Mesenchymal stem cell (in vitro differentiated cells and primary cell): Measurements from ENCODE around the gene DPP6.

ENCODE experiments used
- DNase-seq: peaks from one replicate; pipeline ENCODE4 v3.0.0-alpha.2; 2013
- H2AFZ ChIP-seq: one replicate; pipeline ENCODE4 v1.6.1; 2013; ENCODE audit warnings: low read depth, mild to moderate bottlenecking, control low read depth, inconsistent platforms, low read length, moderate library complexity
- H2AK5ac ChIP-seq: 2 replicates; pipeline ENCODE4 v1.6.1; 2013; ENCODE audit warnings: low read length, moderate library complexity, mild to moderate bottlenecking, inconsistent platforms; ENCODE audit not compliant: severe bottlenecking
- H2BK120ac ChIP-seq: one replicate; pipeline ENCODE4 v1.6.1; 2013; ENCODE audit warnings: low read depth, mild to moderate bottlenecking, inconsistent platforms, low read length, moderate library complexity
- H2BK12ac ChIP-seq, 2 experiments: one replicate each; pipeline ENCODE4 v1.6.1; 2013; ENCODE audit warnings: inconsistent platforms in 2 of 2, low read length in 2 of 2, mild to moderate bottlenecking in 2 of 2, moderate library complexity in 2 of 2, control low read depth in 1 of 2
- H2BK15ac ChIP-seq: one replicate; pipeline ENCODE4 v1.6.1; 2013; ENCODE audit warnings: mild to moderate bottlenecking, low read depth, inconsistent platforms; ENCODE audit not compliant: poor library complexity, severe bottlenecking
- H2BK5ac ChIP-seq: 2 replicates; pipeline ENCODE4 v1.6.1; 2013; ENCODE audit warnings: low read depth, mild to moderate bottlenecking, low read length, control low read depth, inconsistent platforms; ENCODE audit not compliant: poor library complexity, severe bottlenecking
- H3K14ac ChIP-seq, 2 experiments: one replicate each; pipeline ENCODE4 v1.6.1; 2013; ENCODE audit warnings: inconsistent platforms in 2 of 2, low read length in 2 of 2, control low read depth in 1 of 2, mild to moderate bottlenecking in 1 of 2, moderate library complexity in 1 of 2
- H3K18ac ChIP-seq, 2 experiments: one replicate each; pipeline ENCODE4 v1.6.1; 2013; ENCODE audit warnings: inconsistent platforms in 2 of 2, low read length in 2 of 2, control low read depth in 1 of 2, low read depth in 1 of 2, mild to moderate bottlenecking in 1 of 2
- H3K23ac ChIP-seq, 2 experiments: one replicate each; pipeline ENCODE4 v1.6.1; 2013; ENCODE audit warnings: inconsistent platforms in 2 of 2, low read length in 2 of 2, mild to moderate bottlenecking in 2 of 2, moderate library complexity in 2 of 2, control low read depth in 1 of 2
- H3K27ac ChIP-seq: 2 replicates; pipeline ENCODE4 v1.5.1; 2013; ENCODE audit warnings: mild to moderate bottlenecking, moderate library complexity, low read length, control low read depth, inconsistent platforms; ENCODE audit not compliant: poor library complexity, severe bottlenecking
- H3K27me3 ChIP-seq, 2 experiments: 2 replicates each; pipeline versions ENCODE4 v1.6.1 to v1.7.0; 2013; ENCODE audit warnings: low read length in 2 of 2, mild to moderate bottlenecking in 2 of 2, moderate library complexity in 2 of 2, control low read depth in 1 of 2, inconsistent platforms in 1 of 2; ENCODE audit not compliant: control insufficient read depth in 1 of 2, insufficient read depth in 1 of 2
- H3K36me3 ChIP-seq, 2 experiments: 2 replicates each; pipeline versions ENCODE4 v1.6.1 to v1.7.0; 2013; ENCODE audit warnings: low read length in 2 of 2, control low read depth in 1 of 2, inconsistent platforms in 1 of 2, low read depth in 1 of 2, mild to moderate bottlenecking in 1 of 2; ENCODE audit not compliant: insufficient read depth in 2 of 2, control insufficient read depth in 1 of 2
- H3K4ac ChIP-seq, 2 experiments: one replicate each; pipeline ENCODE4 v1.6.1; 2013; ENCODE audit warnings: inconsistent platforms in 2 of 2, low read length in 2 of 2, mild to moderate bottlenecking in 2 of 2, moderate library complexity in 2 of 2, control low read depth in 1 of 2, low read depth in 1 of 2
- H3K4me1 ChIP-seq: 2 replicates; pipeline ENCODE4 v1.6.1; 2013; ENCODE audit warnings: low read depth, low read length, control low read depth; ENCODE audit not compliant: control insufficient read depth, insufficient read depth
- H3K4me2 ChIP-seq: 2 replicates; pipeline ENCODE4 v1.6.1; 2013; ENCODE audit warnings: low read length, mild to moderate bottlenecking, inconsistent platforms; ENCODE audit not compliant: poor library complexity, severe bottlenecking
- H3K4me3 ChIP-seq, 2 experiments: 2 replicates each; pipeline versions ENCODE4 v1.5.1 to v1.7.0; 2013; ENCODE audit warnings: low read length in 2 of 2, mild to moderate bottlenecking in 2 of 2, control low read depth in 1 of 2, low read depth in 1 of 2; ENCODE audit not compliant: insufficient read depth in 1 of 2
- H3K79me1 ChIP-seq: replicated peaks from 2 replicates; pipeline ENCODE4 v1.6.1; 2013; ENCODE audit warnings: mild to moderate bottlenecking, control low read depth, low read length, inconsistent platforms; ENCODE audit not compliant: poor library complexity, severe bottlenecking
- H3K9ac ChIP-seq: 2 replicates; pipeline ENCODE4 v1.7.0; 2013; ENCODE audit warnings: mild to moderate bottlenecking, low read length, moderate library complexity
- H3K9me3 ChIP-seq: 2 replicates; pipeline ENCODE4 v1.7.0; 2013; ENCODE audit warnings: mild to moderate bottlenecking, low read length; ENCODE audit not compliant: control insufficient read depth
- H4K8ac ChIP-seq: one replicate; pipeline ENCODE4 v1.6.1; 2013; ENCODE audit warnings: inconsistent platforms, mild to moderate bottlenecking, low read length, moderate library complexity
- H4K91ac ChIP-seq: one replicate; pipeline ENCODE4 v1.6.1; 2013; ENCODE audit warnings: mild to moderate bottlenecking, low read length, inconsistent platforms
- WGBS: methylation state at CpG from one replicate; pipeline ENCODE4 v1.1.7; 2013; ENCODE audit warnings: mixed read lengths; 5-methylcytosine and 5-hydroxymethylcytosine counted together

The DPP6 gene

GRCh38 chr7:154906736-154907355, 854.6 kb downstream of the DPP6 start:
- H2AK5ac ChIP-seq: no peak overlapping the region
- H2BK5ac ChIP-seq: no peak overlapping the region
- H2AFZ ChIP-seq: no peak overlapping the region
- H3K18ac ChIP-seq: no peak overlapping the region
- H4K91ac ChIP-seq: no peak overlapping the region
- peaks cover 0 to 3% of the 10 kb centered on the region in 2 experiments for H3K27me3 ChIP-seq
- no peak overlapping the region for H2BK120ac ChIP-seq
- no peaks in the 10 kb centered on the region for H3K79me1 ChIP-seq
- H4K8ac ChIP-seq: no peak overlapping the region
- no peak overlapping the region for H3K4me2 ChIP-seq
- no peak overlapping the region for H2BK12ac ChIP-seq
- no peak overlapping the region for H3K14ac ChIP-seq
- H3K9ac ChIP-seq: no peak overlapping the region
- no peaks in the 10 kb centered on the region for H3K9me3 ChIP-seq
- H3K4me1 ChIP-seq: no peaks in the 10 kb centered on the region
- no peak overlapping the region for H3K23ac ChIP-seq
- H3K36me3 ChIP-seq: no peaks in the 10 kb centered on the region
- H3K4me3 ChIP-seq: no peak overlapping the region
- no peak for DNase-seq
- H3K27ac ChIP-seq: no peak overlapping the region
- H2BK15ac ChIP-seq: no peak overlapping the region
- 90% methylated on average over 36 of the region's 41 CpGs for WGBS
- H3K4ac ChIP-seq: no peak overlapping the region

GRCh38 chr7:154907651-154908620, 855.7 kb downstream of the DPP6 start:
- Histone ChIP-seq H3K4me2 (no peak overlapping the region), H3K4me3 (no peak overlapping the region), H2AFZ (no peak overlapping the region), H3K23ac (no peak overlapping the region), H2BK15ac (no peak overlapping the region), H3K27ac (no peak overlapping the region), H3K36me3 (no peaks in the 10 kb centered on the region), H3K9ac (no peak overlapping the region), H2AK5ac (no peak overlapping the region), H2BK12ac (no peak overlapping the region), H4K8ac (no peak overlapping the region), H3K79me1 (no peaks in the 10 kb centered on the region), H4K91ac (no peak overlapping the region), H3K4ac (no peak overlapping the region), H2BK120ac (no peak overlapping the region), H3K9me3 (no peaks in the 10 kb centered on the region), H3K14ac (no peak overlapping the region), H3K18ac (no peak overlapping the region), H2BK5ac (no peak overlapping the region), H3K4me1 (no peaks in the 10 kb centered on the region), H3K27me3 (peaks cover 0 to 3% of the 10 kb centered on the region in 2 experiments)
- WGBS: 81% methylated on average over 21 of the region's 21 CpGs
- DNase-seq: no peak

- no peak for DNase-seq
- Histone ChIP-seq H3K27ac (no peak overlapping the region), H2BK5ac (no peak overlapping the region), H2BK120ac (no peak overlapping the region), H2AFZ (no peak overlapping the region), H3K9ac (no peak overlapping the region), H4K8ac (no peak overlapping the region), H4K91ac (no peak overlapping the region), H2BK15ac (no peak overlapping the region), H3K79me1 (no peaks in the 10 kb centered on the region), H3K36me3 (no peaks in the 10 kb centered on the region), H3K4me1 (peaks cover 3% of the 10 kb centered on the region), H3K18ac (no peak overlapping the region), H3K14ac (no peak overlapping the region), H3K9me3 (no peaks in the 10 kb centered on the region), H3K4me3 (no peak overlapping the region), H3K4ac (no peak overlapping the region), H3K27me3 (peaks cover 2 to 10% of the 10 kb centered on the region in 2 experiments), H3K23ac (no peak overlapping the region), H2BK12ac (no peak overlapping the region), H2AK5ac (no peak overlapping the region), H3K4me2 (no peak overlapping the region)
- 89% methylated on average over 23 of the region's 26 CpGs for WGBS
Measured at GRCh38 chr7:154909241-154910105, 857.3 kb downstream of the DPP6 start.
